Epithelial cell of proximal tubule (primary cell): ENCODE measurements around the gene PTPN7. TPM values are rescaled to one million over a fixed set of nuclear protein-coding genes. Genes with fewer than 3 reads are reported as not detected.
"Not testable (repeated sequence)": the region's sequence is repeated elsewhere in the genome, so short reads cannot be mapped to it uniquely, and the experiment has no call there.

ENCODE experiments used
- DNase-seq: peaks from one replicate; pipeline ENCODE4 v3.0.0-alpha.2; 2011; ENCODE audit warnings: low read depth
- H3K4me3 ChIP-seq: 2 replicates; pipeline ENCODE4 v1.5.1; 2011; ENCODE audit warnings: low read depth, mild to moderate bottlenecking, low read length
- CTCF ChIP-seq: conservative IDR thresholded peaks from 2 replicates; pipeline ENCODE4 v1.5.1; 2012; ENCODE audit warnings: low read depth, mild to moderate bottlenecking, low read length
- total RNA-seq: library from RNA; depleted of rRNA; stranded (reverse); fragments of >200 nt; gene quantifications from 2 replicates; pipeline ENCODE4 v1.2.3, GENCODE V29; 2015

Gene PTPN7
- total RNA-seq, 1 donor from 2014 or later: 0.06 TPM

GRCh38 chr1:202143768-202144401 is 16.5 kb downstream of the PTPN7 start:
- no peak for TF ChIP-seq CTCF
- DNase-seq: no peak
- H3K4me3 ChIP-seq: peak overlapping the region; percentile 96

GRCh38 chr1:202143011-202143767 is 17.2 kb downstream of the PTPN7 start:
- no peak for DNase-seq
- TF ChIP-seq CTCF: no peak
- H3K4me3 ChIP-seq: peak overlapping the region; percentile 96

GRCh38 chr1:202141468-202141867 is 18.9 kb downstream of the PTPN7 start:
- H3K4me3 ChIP-seq, DNase-seq: not testable (repeated sequence)

GRCh38 chr1:202140833-202141232 is 19.6 kb downstream of the PTPN7 start:
- TF ChIP-seq CTCF: no peak
- no peak for DNase-seq
- H3K4me3 ChIP-seq: no peak overlapping the region

GRCh38 chr1:202135221-202135721 is 25.1 kb downstream of the PTPN7 start:
- TF ChIP-seq CTCF: peak; percentile 83
- DNase-seq: no peak

GRCh38 chr1:202134645-202135172 is 25.7 kb downstream of the PTPN7 start:
- no peak for TF ChIP-seq CTCF
- no peak for DNase-seq
- H3K4me3 ChIP-seq: no peak overlapping the region

More at GRCh38 chr1:202135221-202135721, 25.1 kb downstream of the PTPN7 start:
- no peak overlapping the region for H3K4me3 ChIP-seq

- H3K4me3 ChIP-seq: no peak overlapping the region
- no peak for TF ChIP-seq CTCF
- no peak for DNase-seq
Observed at GRCh38 chr1:202133989-202134388, 26.4 kb downstream of the PTPN7 start.
